ENCODE data around the gene TMEM119.
"Not testable (repeated sequence)": the region's sequence is repeated elsewhere in the genome, so short reads cannot be mapped to it uniquely, and the experiment has no call there.

The TMEM119 gene

DNA sequence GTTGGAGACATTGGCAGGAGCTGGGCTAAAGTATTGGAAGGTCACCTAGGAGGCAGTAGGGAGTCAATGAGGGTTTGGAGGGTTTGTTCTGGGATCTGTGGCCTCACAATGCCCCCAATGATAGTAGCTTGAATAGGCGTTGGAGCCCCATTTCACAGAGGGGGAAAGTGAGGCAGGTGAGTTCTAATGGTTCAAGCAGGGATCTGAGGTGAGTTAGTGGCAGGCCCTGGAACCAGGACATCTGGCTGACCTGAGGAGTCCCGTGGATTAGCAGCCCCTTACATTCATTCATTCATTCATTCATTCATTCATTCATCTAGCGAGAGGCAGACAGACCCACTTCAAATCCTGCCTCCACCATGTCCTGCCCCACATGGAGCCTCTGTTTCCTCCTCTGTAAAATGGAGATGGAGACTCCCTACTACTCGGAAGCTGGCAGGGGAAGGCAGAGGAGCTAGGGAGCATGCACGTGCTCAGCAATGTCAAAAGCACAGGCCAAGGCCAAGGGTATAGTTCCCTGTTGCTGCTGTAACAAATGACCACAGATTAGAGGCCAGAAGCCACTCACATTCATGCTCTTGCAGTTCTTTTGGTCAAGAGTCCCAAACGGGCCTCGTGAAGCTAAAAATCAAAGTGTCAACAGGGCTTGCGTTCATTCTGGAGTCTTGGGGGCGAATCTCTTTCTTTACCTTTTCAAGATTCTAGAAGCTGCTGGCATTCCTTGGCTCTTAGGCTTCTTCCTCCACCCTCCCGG lies 2.2 kb upstream of the TMEM119 start:
- no peak for DNase-seq (ENCODE audit: low read depth)

DNA sequence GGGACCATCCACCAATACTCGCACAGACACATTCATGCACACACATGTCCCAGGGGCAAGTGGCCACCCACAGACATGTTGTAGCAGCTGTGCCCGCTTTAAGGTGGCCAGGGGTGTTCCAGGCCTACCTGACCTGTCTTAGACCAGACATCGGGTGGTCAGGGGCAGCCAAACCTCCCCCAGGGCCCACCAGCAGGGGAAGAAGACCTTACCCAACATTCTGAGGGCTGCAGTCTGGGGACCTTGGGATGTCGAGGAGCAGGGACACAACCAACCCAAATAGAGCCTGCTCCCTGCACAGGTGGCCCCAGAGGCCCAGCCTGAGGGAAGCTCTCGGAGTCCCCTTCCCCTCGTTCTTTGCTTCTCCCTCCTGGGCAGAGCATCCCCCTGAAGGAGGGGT lies 1.7 kb upstream of the TMEM119 start:
- no peak for DNase-seq (ENCODE audit: low read depth)

- no peak for DNase-seq (ENCODE audit: low read depth)
Observed at GRCh38 chr12:108598553-108599250, 818 bp upstream of the TMEM119 start.

DNA sequence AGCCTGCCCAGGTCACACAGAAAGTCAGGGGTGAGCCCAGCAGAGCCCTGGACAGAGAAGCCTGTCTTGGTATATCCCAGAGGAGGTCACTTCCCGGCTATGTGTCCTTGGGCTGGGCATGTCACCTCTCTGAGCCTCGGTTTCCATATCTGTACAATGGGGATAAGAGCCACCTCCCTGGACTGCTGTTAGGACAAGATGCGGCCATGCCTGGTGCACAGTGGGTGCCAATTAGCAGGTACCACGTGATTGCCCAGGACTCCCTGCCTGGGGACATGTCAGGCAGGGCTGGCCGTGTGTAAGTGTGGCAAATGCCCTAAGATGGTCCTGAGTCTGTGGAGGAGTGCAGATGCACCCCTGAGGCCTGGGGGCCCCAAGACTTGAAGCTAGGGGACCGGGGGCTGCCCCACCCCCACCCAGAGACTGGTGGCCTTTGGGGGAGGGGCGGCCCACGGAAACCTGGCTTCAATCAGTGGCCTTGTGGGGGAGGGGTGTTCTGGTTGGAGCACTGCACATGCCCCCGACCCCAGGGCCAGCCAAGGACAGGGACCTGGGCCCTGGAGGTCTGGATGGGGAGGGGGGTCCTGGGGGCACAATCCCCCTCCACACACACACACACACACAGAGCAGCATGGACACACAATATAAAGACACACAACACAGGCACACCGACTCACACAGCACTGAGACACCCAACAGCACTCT lies 878 bp downstream of the TMEM119 start:
- no peak for DNase-seq (ENCODE audit: low read depth)

DNA sequence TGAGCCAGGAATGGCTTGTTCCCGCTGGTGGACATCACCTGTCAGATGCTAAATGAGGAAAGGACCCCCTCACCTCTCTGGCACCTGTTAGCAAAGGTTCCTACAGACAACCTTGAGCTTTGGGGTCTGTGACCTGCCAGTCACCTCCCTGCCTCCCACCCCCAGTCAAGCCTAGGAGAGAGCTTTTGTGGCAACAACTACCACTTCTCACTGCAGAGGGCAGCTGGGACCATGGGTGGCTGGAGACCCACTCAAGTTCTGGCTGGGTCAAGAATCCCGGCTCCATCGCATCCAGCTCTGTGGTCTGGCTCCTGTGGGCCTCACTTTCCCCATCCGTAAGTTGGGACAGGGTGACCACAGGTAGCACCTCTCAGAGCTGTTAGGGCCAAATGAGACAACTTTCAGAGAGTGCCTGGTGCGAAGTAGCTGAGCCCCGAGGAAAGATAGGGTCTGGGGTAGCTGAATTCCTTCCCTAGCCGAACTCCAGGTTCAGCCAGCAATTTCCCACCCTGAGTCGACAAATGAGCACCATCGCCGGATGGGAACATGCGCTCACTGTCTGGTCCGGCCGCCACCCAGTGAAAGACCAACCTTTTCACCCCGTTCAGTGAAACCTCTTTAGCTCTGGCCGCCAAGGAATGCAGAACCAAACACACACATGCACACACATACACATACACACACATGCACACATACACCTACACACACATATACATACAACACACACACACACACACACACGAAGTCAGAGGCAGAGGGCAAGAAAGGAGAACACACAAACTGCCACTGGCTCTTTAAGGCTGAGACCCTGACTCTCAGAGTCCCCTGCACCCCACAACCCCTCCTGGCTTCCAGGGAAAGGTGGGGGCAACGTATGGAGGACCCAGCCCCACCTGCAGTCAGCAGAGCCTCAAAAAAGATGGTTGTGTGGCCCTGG lies 1.9 kb downstream of the TMEM119 start:
- DNase-seq (ENCODE audit: low read depth), result no peak

DNA sequence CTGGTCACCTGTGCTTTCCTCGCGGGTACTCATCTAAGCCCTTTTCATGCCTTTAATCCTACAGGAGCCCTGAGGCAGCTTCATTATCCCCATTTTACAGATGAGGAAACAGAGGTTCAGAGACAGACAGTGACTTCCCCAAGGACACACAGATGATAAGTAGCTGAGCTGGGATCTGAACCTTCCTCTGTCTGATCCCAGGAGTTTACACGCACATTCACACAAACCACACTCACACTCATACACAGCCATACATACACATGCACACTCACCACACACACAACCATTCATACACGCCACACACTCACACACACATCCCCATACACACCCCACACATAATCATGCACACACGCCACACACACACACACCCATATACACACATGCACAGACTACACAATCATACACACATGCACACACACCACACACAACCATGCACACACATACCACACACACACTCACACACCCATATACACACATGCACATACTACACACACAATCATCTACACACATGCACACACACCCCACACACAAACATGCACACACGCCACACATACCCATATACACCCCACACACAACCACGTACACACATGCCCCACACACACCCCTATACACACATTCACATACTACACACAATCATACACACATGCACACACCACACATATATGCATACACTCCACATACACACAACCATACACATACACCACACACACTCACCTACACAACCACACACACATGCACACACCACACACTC lies 2.7 kb downstream of the TMEM119 start:
- DNase-seq (ENCODE audit: low read depth), result no peak

DNA sequence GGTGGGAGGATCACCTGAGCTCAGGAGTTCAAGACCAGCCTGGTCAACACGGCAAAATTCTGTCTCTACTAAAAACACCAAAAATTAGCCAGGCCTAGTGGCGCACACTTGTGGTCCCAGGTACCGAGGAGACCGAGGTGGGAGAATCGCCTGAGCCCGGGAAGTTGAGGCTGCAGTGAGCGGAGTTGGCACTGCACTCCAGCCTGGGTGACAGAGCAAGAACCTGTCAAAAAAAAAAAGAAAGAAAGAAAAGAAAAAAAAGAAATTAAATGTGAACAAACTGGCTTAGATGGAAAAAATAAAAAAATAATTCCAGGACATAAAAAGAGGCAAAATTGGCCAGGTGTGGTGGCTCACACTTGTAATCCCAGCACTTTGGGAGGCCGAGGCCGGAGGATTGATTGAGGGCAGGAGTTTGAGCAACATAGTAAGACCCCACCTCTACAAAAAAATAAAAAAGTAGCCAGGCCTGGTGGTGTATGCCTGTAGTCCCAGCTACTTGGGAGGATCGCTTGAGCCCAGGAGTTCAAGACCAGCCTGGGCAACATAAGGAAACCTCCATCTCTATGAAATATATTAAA lies 3.5 kb downstream of the TMEM119 start:
- DNase-seq (ENCODE audit: low read depth), result no peak

DNA sequence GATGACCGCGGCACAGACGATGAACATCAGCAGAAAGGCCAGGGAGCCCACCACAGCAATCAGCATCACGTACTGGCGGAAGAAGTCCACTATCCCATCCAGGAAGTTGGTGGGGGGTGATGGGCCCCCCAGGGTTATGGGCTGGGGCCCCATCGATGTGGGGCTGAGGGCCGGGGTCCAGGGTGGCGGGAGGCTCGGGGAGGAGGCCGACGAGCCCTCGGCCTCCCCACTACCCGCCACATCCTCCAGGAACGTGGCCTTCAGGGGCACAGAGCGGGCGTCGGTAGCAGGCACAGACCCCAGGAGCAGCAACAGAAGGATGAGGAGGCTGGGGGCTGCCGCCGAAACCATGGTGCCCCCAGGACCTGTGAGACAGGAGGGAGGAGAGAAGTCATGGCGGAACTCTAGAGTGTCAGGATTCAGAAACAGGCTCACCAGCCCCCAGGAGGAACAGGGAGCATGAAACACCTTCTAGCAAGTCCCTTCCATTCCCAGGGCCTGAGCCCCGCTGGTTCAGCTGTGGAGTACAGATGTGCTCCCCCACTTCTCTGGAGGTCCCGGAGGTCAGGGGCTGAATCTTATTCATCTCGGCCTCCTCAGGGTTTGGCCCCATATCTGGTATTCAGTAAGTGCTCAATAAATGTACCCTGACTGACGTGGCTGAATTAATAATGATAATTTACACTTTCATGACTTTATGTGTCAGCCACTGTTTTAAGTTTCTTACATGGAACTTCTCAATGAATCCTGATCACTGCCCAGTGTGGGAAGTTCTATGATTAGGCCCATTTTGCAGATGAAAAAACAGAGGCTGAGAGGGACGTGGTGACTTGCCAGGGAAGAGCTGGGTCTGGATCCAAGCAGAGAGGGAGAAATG lies 5.6 kb downstream of the TMEM119 start:
- DNase-seq (ENCODE audit: low read depth), result no peak

GRCh38 chr12:108591267-108591980 lies 6.5 kb downstream of the TMEM119 start:
- DNase-seq (ENCODE audit: low read depth), result no peak

DNA sequence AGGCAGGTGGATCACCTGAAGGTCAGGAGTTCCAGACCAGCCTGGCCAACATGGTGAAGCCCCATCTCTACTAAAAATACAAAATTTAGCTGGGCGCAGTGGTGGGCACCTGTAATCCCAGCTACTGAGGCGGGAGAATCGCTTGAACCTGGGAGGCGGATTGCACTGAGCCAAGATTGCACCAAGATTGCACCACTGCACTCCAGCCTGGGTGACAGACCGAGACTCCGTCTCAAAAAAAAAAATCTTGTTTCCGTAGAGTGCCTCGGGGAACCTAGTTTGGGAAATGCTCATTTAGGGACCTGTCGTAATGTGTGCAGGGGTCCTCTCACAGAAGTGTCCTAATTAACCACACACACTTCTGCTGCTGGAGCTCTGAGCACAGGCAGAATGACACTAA lies 7.4 kb downstream of the TMEM119 start:
- DNase-seq (ENCODE audit: low read depth), result not testable (repeated sequence)

DNA sequence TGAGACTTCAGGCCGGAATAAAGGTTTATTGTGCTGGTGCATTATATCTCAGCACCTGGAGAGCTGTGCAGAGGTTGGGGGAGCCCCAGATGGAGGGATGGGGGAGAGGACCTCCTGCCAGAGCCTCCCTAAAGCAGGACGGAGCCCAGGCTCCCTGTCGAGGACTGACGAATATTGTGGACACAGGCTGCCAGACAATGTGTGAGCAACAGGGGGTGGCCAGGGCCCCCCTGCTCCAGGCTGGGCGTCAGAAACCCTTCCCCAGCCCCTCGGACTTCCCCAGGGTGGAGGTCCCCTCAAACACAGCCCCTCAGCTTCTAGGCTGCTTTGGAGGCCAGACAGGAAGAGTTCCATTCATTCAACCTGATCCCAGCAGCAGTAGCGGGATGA lies 8.0 kb downstream of the TMEM119 start:
- no peak for DNase-seq (ENCODE audit: low read depth)

GRCh38 chr12:108589028-108589839 lies 8.7 kb downstream of the TMEM119 start:
- DNase-seq (ENCODE audit: low read depth), result no peak

- DNase-seq (ENCODE audit: low read depth), result no peak
Observed at GRCh38 chr12:108587826-108588225, 10.1 kb downstream of the TMEM119 start.

GRCh38 chr12:108586306-108586705 lies 11.6 kb downstream of the TMEM119 start:
- DNase-seq (ENCODE audit: low read depth), result no peak

- DNase-seq (ENCODE audit: low read depth), result no peak
Observed at GRCh38 chr12:108585864-108586263, 12.0 kb downstream of the TMEM119 start.

- DNase-seq (ENCODE audit: low read depth), result no peak
Observed at GRCh38 chr12:108584456-108585065, 13.3 kb downstream of the TMEM119 start.

- DNase-seq (ENCODE audit: low read depth), result no peak
Observed at GRCh38 chr12:108583991-108584390, 13.9 kb downstream of the TMEM119 start.

Measured in CMK (cell line).